Naive thymus-derived CD4-positive, alpha-beta T cell (primary cell): Measurements from ENCODE around the gene RAB1A. TPM values are rescaled to one million over a fixed set of nuclear protein-coding genes. Genes with fewer than 3 reads are reported as not detected.
A peak's percentile ranks its signal among the peaks of the same experiment; 100 is the strongest.

Source experiments
- ATAC-seq: fragments of 150-1000 bp; cut with Tn5 transposase; 2 replicates; pipeline ENCODE4 v1.10.0; 2021; ENCODE audit warnings: mild to moderate bottlenecking, moderate library complexity
- CTCF ChIA-PET: fragments of 350-600 bp; sonication (Branson Sonifier 250); formaldehyde crosslinking; loops from one replicate; lab custom pipeline; 2021; ENCODE audit warnings: antibody characterized with exemption; lab: Charles Lee
- POLR2A ChIA-PET: fragments of 350-600 bp; sonication (Branson Sonifier 250); formaldehyde crosslinking; loops from one replicate; lab custom pipeline; 2021; ENCODE audit warnings: antibody characterized with exemption, inconsistent platforms; lab: Charles Lee
- DNase-seq, 9 donors: peaks; one replicate each; pipeline versions ENCODE4 v3.0.0 to v3.0.0-alpha.2; 2020 to 2022; ENCODE audit warnings: mixed read lengths in 1 of 9
- H3K27ac ChIP-seq: one replicate; pipeline ENCODE4 v1.7.0; 2013; ENCODE audit warnings: mild to moderate bottlenecking, low read depth, low read length, moderate library complexity
- H3K27me3 ChIP-seq, 2 donors: one replicate each; pipeline ENCODE4 v1.7.0; 2013; ENCODE audit warnings: low read length in 2 of 2, mild to moderate bottlenecking in 2 of 2, moderate library complexity in 2 of 2; ENCODE audit not compliant: control insufficient read depth in 2 of 2, insufficient read depth in 2 of 2
- H3K36me3 ChIP-seq, 3 experiments: 1 replicate in 2 of 3; 2 replicates in 1 of 3; pipeline ENCODE4 v1.7.0; 2013; ENCODE audit warnings: low read length in 3 of 3, mild to moderate bottlenecking in 3 of 3, moderate library complexity in 1 of 3; ENCODE audit not compliant: insufficient read depth in 3 of 3, control insufficient read depth in 2 of 3
- H3K4me1 ChIP-seq, 2 donors: one replicate each; pipeline ENCODE4 v1.7.0; 2013; ENCODE audit warnings: low read length in 2 of 2, mild to moderate bottlenecking in 2 of 2, moderate library complexity in 1 of 2; ENCODE audit not compliant: control insufficient read depth in 2 of 2, insufficient read depth in 2 of 2
- H3K4me3 ChIP-seq: 2 replicates; pipeline ENCODE4 v1.7.0; 2013; ENCODE audit warnings: mild to moderate bottlenecking, low read length
- H3K9me3 ChIP-seq, 3 experiments: 1 replicate in 2 of 3; 2 replicates in 1 of 3; pipeline ENCODE4 v1.7.0; 2013; ENCODE audit warnings: low read length in 3 of 3; ENCODE audit not compliant: control insufficient read depth in 2 of 3
- H3K27ac Mint-ChIP-seq, 9 donors: one replicate each; pipeline ENCODE4 v1.8.0; 2020 to 2022; ENCODE audit warnings: mixed read lengths in 9 of 9, mild to moderate bottlenecking in 8 of 9, moderate library complexity in 5 of 9, inconsistent platforms in 2 of 9
- H3K27me3 Mint-ChIP-seq, 5 donors: one replicate each; pipeline ENCODE4 v1.8.0; 2021 to 2022; ENCODE audit warnings: mixed read lengths in 5 of 5, mild to moderate bottlenecking in 1 of 5
- H3K36me3 Mint-ChIP-seq, 5 donors: one replicate each; pipeline ENCODE4 v1.8.0; 2020 to 2022; ENCODE audit warnings: mixed read lengths in 5 of 5, mild to moderate bottlenecking in 3 of 5, inconsistent platforms in 1 of 5
- H3K4me1 Mint-ChIP-seq, 7 donors: one replicate each; pipeline ENCODE4 v1.8.0; 2020 to 2022; ENCODE audit warnings: mixed read lengths in 7 of 7, mild to moderate bottlenecking in 3 of 7, inconsistent platforms in 1 of 7
- H3K4me3 Mint-ChIP-seq, 10 donors: one replicate each; pipeline ENCODE4 v1.8.0; 2020 to 2022; ENCODE audit warnings: mild to moderate bottlenecking in 10 of 10, mixed read lengths in 10 of 10, moderate library complexity in 6 of 10, inconsistent platforms in 2 of 10
- H3K9me3 Mint-ChIP-seq, 11 donors: one replicate each; pipeline ENCODE4 v1.8.0; 2020 to 2022; ENCODE audit warnings: mixed read lengths in 11 of 11, mild to moderate bottlenecking in 4 of 11, inconsistent platforms in 1 of 11, moderate library complexity in 1 of 11
- intact Hi-C, 2 donors: fragments of 100-400 bp; cut with micrococcal nuclease; formaldehyde crosslinking; loops; one replicate each; pipeline ENCODE4 v1.15.1; 2023
- polyA plus RNA-seq, 2 donors: library from polyadenylated mRNA; unstranded; fragments of 300-500 nt; fragmentation: Illumina TruSeq; gene quantifications; one replicate each; pipeline ENCODE4 v1.2.3, GENCODE V29; 2021
- total RNA-seq, 6 experiments: library from RNA in 5 of 6; stranded (reverse) in 5 of 6; gene quantifications; 1 replicate in 5 of 6; 2 replicates in 1 of 6; pipeline ENCODE4 v1.2.3 and lab custom pipeline; 2021 to 2026

The RAB1A gene
- total and polyA plus RNA-seq, 7 experiments from 2014 or later, result 48.8 to 78.6 (median 61.4) TPM

- ChIA-PET CTCF (no interaction called here), POLR2A (no interaction called here)
- peak overlapping the region in 4 of 9 donors; percentile 11 to 62 (median 52) for H3K27ac Mint-ChIP-seq
- no peak overlapping the region for H3K4me3 Mint-ChIP-seq
- no peak overlapping the region for H3K4me3 ChIP-seq
- DNase-seq (no peak), ATAC-seq (no peak)
- H3K27ac ChIP-seq, result no peak overlapping the region
- peaks cover 5 to 57% (median 6%) of the 10 kb centered on the region in 3 experiments for H3K36me3 ChIP-seq
- no peaks in the 10 kb centered on the region for H3K9me3 ChIP-seq
- intact Hi-C loops, result loop anchor here in 1 of 2 donors (5.0 kb wide), 1 partner anchor 35 kb away; the partner anchor contains the start of gene RAB1A
- H3K36me3 Mint-ChIP-seq, result peaks cover 9 to 37% (median 35%) of the 10 kb centered on the region in 5 donors
- no peaks in the 10 kb centered on the region for H3K4me1 ChIP-seq
- H3K27me3 Mint-ChIP-seq, result no peaks in the 10 kb centered on the region
- peaks cover 0 to 2% (median 0%) of the 10 kb centered on the region in 11 donors for H3K9me3 Mint-ChIP-seq
- no peaks in the 10 kb centered on the region for H3K27me3 ChIP-seq
- peaks cover 13 to 46% (median 38%) of the 10 kb centered on the region in 7 donors for H3K4me1 Mint-ChIP-seq
Observed at GRCh38 chr2:65096948-65097347, 33.0 kb downstream of the RAB1A start.

DNA sequence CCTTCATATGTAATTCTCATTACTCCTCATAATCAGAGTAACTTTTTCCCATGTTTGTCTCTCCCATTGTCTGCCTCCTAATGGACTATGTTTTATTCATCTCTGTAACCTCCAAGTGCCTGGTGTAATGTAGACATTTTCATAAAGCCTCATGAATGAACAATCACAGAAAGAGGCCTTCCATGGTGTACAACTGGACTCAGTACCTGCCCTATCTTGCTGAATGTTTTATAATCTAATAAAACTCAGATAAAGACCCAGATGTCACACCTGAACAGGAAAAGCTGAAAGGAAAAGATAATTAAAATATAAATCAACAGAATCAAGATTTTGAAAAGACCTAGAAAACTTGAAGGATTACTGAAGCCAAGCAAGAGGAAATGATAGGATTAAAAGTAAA lies 36.7 kb downstream of the RAB1A start:
- Histone ChIP-seq H3K36me3 (peaks cover 0 to 77% (median 3%) of the 10 kb centered on the region in 3 experiments), H3K4me1 (no peaks in the 10 kb centered on the region), H3K27me3 (no peaks in the 10 kb centered on the region), H3K4me3 (no peak overlapping the region), H3K9me3 (no peaks in the 10 kb centered on the region), H3K27ac (no peak overlapping the region)
- ATAC-seq (no peak), DNase-seq (no peak)
- Mint-ChIP-seq H3K27ac (peak overlapping the region in 4 of 9 donors; percentile 19 to 91 (median 44)), H3K9me3 (peaks cover 0 to 2% (median 0%) of the 10 kb centered on the region in 11 donors), H3K4me3 (no peak overlapping the region), H3K27me3 (no peaks in the 10 kb centered on the region), H3K36me3 (peaks cover 18 to 43% (median 33%) of the 10 kb centered on the region in 5 donors), H3K4me1 (peaks cover 8 to 44% (median 35%) of the 10 kb centered on the region in 7 donors)
- intact Hi-C loops, result no loop called here
- POLR2A ChIA-PET, result no interaction called here
- CTCF ChIA-PET, result interaction anchor here (0.7 kb wide), 1 partner anchor 96 kb away, joined by 3 read pairs; no protein-coding TSS in a partner anchor

- Mint-ChIP-seq H3K27me3 (no peaks in the 10 kb centered on the region), H3K27ac (peak overlapping the region in 6 of 9 donors; percentile 19 to 91 (median 50)), H3K36me3 (peaks cover 21 to 46% (median 33%) of the 10 kb centered on the region in 5 donors), H3K4me3 (no peak overlapping the region), H3K9me3 (peaks cover 0 to 2% (median 0%) of the 10 kb centered on the region in 11 donors), H3K4me1 (peaks cover 7 to 44% (median 31%) of the 10 kb centered on the region in 7 donors)
- H3K36me3 ChIP-seq, result peaks cover 0 to 81% (median 0%) of the 10 kb centered on the region in 3 experiments
- H3K4me3 ChIP-seq, result no peak overlapping the region
- intact Hi-C loops, result no loop called here
- no peak overlapping the region for H3K27ac ChIP-seq
- ATAC-seq (no peak), DNase-seq (no peak)
- no peaks in the 10 kb centered on the region for H3K4me1 ChIP-seq
- no peaks in the 10 kb centered on the region for H3K27me3 ChIP-seq
- no peaks in the 10 kb centered on the region for H3K9me3 ChIP-seq
- POLR2A ChIA-PET, result interaction anchor here (1.3 kb wide), 1 partner anchor 10 kb away, joined by 3 read pairs; no protein-coding TSS in a partner anchor
- CTCF ChIA-PET, result interaction anchor here (0.7 kb wide), 1 partner anchor 96 kb away, joined by 3 read pairs; no protein-coding TSS in a partner anchor
Observed at GRCh38 chr2:65092791-65093190, 37.1 kb downstream of the RAB1A start.

DNA sequence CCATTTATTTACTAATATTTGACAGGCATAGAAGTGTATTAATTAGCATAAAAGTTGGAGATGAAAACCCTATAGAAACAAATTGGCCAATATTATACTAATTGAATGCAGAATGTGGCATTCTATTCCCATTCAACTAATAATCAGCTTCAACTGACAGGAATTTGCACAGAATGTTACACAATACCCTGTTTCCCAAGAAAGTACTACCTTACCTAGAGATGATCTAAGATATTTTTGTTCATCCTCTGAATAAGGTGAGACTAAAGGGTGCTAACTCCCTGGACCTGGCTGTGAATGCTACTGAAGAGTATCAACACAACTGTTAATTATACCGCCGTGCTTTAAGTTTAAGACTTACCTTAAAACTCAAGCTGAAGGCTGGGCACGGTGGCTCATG lies 44.8 kb downstream of the RAB1A start:
- H3K27me3 Mint-ChIP-seq, result no peaks in the 10 kb centered on the region
- ChIA-PET POLR2A (interaction anchor here (0.6 to 1.1 kb wide), 2 partner anchors 28 to 140 kb away, joined by 4 read pairs; no protein-coding TSS in a partner anchor), CTCF (no interaction called here)
- Histone ChIP-seq H3K4me1 (no peaks in the 10 kb centered on the region), H3K9me3 (no peaks in the 10 kb centered on the region), H3K27ac (no peak overlapping the region), H3K4me3 (no peak overlapping the region), H3K36me3 (peaks cover 5 to 70% (median 14%) of the 10 kb centered on the region in 3 experiments), H3K27me3 (no peaks in the 10 kb centered on the region)
- peaks cover 0 to 3% (median 0%) of the 10 kb centered on the region in 11 donors for H3K9me3 Mint-ChIP-seq
- H3K27ac Mint-ChIP-seq, result peak overlapping the region in 1 of 9 donors; percentile 26
- peaks cover 7 to 45% (median 29%) of the 10 kb centered on the region in 7 donors for H3K4me1 Mint-ChIP-seq
- ATAC-seq (no peak), DNase-seq (no peak)
- peaks cover 13 to 45% (median 30%) of the 10 kb centered on the region in 5 donors for H3K36me3 Mint-ChIP-seq
- no peak overlapping the region for H3K4me3 Mint-ChIP-seq
- intact Hi-C loops, result no loop called here

GRCh38 chr2:65081232-65081685 lies 48.6 kb downstream of the RAB1A start:
- Histone ChIP-seq H3K4me3 (no peak overlapping the region), H3K4me1 (no peaks in the 10 kb centered on the region), H3K27me3 (no peaks in the 10 kb centered on the region), H3K9me3 (no peaks in the 10 kb centered on the region), H3K36me3 (peaks cover 5 to 60% (median 14%) of the 10 kb centered on the region in 3 experiments), H3K27ac (peak overlapping the region; percentile 23)
- CTCF ChIA-PET, result no interaction called here
- Mint-ChIP-seq H3K36me3 (peaks cover 5 to 43% (median 25%) of the 10 kb centered on the region in 5 donors), H3K27ac (peak overlapping the region; percentile 38 to 90 (median 82)), H3K4me3 (peak overlapping the region in 1 of 10 donors; percentile 26), H3K4me1 (peaks cover 6 to 31% (median 25%) of the 10 kb centered on the region in 7 donors), H3K27me3 (no peaks in the 10 kb centered on the region), H3K9me3 (peaks cover 0 to 3% (median 0%) of the 10 kb centered on the region in 11 donors)
- POLR2A ChIA-PET, result interaction anchor here (0.7 to 1.3 kb wide), 3 partner anchors 13 to 41 kb away, joined by 3 read pairs; no protein-coding TSS in a partner anchor
- intact Hi-C loops, result no loop called here
- peak; percentile 69 for ATAC-seq
- peak in 1 of 9 donors; percentile 7 for DNase-seq

DNA sequence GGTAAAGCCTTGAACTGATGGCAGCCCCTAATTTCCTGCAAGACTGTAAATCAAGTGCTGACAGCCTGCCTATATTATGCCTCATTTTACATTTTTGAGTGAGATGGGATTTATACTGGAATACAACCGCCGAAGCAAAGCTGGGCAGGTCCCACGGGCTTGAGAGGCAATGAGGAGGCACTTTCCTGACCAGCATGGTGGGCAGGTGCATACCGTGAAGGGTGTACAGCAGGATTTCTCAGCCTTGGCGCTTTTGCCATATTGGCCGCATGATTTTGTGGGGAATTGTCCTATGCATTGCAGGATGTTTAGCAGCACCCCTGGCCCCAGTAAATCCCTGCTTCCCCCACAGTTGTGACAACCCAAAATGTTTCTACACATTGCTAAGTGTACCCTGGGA lies 50.9 kb downstream of the RAB1A start:
- Histone ChIP-seq H3K9me3 (no peaks in the 10 kb centered on the region), H3K27ac (no peak overlapping the region), H3K4me1 (no peaks in the 10 kb centered on the region), H3K36me3 (peaks cover 5 to 62% (median 7%) of the 10 kb centered on the region in 3 experiments), H3K4me3 (no peak overlapping the region), H3K27me3 (no peaks in the 10 kb centered on the region)
- H3K9me3 Mint-ChIP-seq, result peaks cover 0 to 3% (median 0%) of the 10 kb centered on the region in 11 donors
- peaks cover 6 to 30% (median 23%) of the 10 kb centered on the region in 7 donors for H3K4me1 Mint-ChIP-seq
- CTCF ChIA-PET, result no interaction called here
- H3K27ac Mint-ChIP-seq, result peak overlapping the region in 6 of 9 donors; percentile 7 to 77 (median 32)
- no peak for ATAC-seq
- POLR2A ChIA-PET, result interaction anchor here (0.6 kb wide), 1 partner anchor 1233 kb away, joined by 5 read pairs; no protein-coding TSS in a partner anchor
- no peaks in the 10 kb centered on the region for H3K27me3 Mint-ChIP-seq
- DNase-seq, result no peak
- H3K36me3 Mint-ChIP-seq, result peaks cover 5 to 36% (median 19%) of the 10 kb centered on the region in 5 donors
- intact Hi-C loops, result no loop called here
- H3K4me3 Mint-ChIP-seq, result no peak overlapping the region
